Measurements from ENCODE around the gene CTDSP1.
A peak's percentile ranks its signal among the peaks of the same experiment; 100 is the strongest.

The CTDSP1 gene

GRCh38 chr2:218402911-218403411 is 3.3 kb downstream of the CTDSP1 start:
- peaks cover 32% of the 10 kb centered on the region for H3K36me3 ChIP-seq (ENCODE audit: insufficient read depth, low read length)
- H3K9ac ChIP-seq (ENCODE audit: low read depth, low read length): no peak overlapping the region
- H3K27me3 ChIP-seq (ENCODE audit: control insufficient read depth, insufficient read depth, low read length): no peaks in the 10 kb centered on the region
- H3K4me1 ChIP-seq (ENCODE audit: control insufficient read depth, insufficient read depth, low read length): peaks cover 52% of the 10 kb centered on the region
- H3K4me2 ChIP-seq (ENCODE audit: low read length): no peak overlapping the region
- H3K4me3 ChIP-seq (ENCODE audit: low read length): no peak overlapping the region
- H3K9me3 ChIP-seq (replicated peaks; ENCODE audit: low read length): no peaks in the 10 kb centered on the region

- no peak overlapping the region for H3K4me2 ChIP-seq (ENCODE audit: low read length)
- peaks cover 47% of the 10 kb centered on the region for H3K4me1 ChIP-seq (ENCODE audit: control insufficient read depth, insufficient read depth, low read length)
- no peak overlapping the region for H3K4me3 ChIP-seq (ENCODE audit: low read length)
- no peak overlapping the region for H3K9ac ChIP-seq (ENCODE audit: low read depth, low read length)
- H3K36me3 ChIP-seq (ENCODE audit: insufficient read depth, low read length): peaks cover 32% of the 10 kb centered on the region
- no peaks in the 10 kb centered on the region for H3K27me3 ChIP-seq (ENCODE audit: control insufficient read depth, insufficient read depth, low read length)
- H3K9me3 ChIP-seq (replicated peaks; ENCODE audit: low read length): no peaks in the 10 kb centered on the region
These were observed 4.1 kb downstream of the CTDSP1 start for GRCh38 chr2:218403810-218404209.

GRCh38 chr2:218404351-218405085 is 4.8 kb downstream of the CTDSP1 start:
- Histone ChIP-seq H3K36me3 (ENCODE audit: insufficient read depth, low read length) (peaks cover 32% of the 10 kb centered on the region), H3K4me1 (ENCODE audit: control insufficient read depth, insufficient read depth, low read length) (peaks cover 41% of the 10 kb centered on the region), H3K4me2 (ENCODE audit: low read length) (no peak overlapping the region), H3K9me3 (replicated peaks; ENCODE audit: low read length) (no peaks in the 10 kb centered on the region), H3K27me3 (ENCODE audit: control insufficient read depth, insufficient read depth, low read length) (no peaks in the 10 kb centered on the region), H3K4me3 (ENCODE audit: low read length) (no peak overlapping the region), H3K9ac (ENCODE audit: low read depth, low read length) (no peak overlapping the region)

- H3K4me3 ChIP-seq (ENCODE audit: low read length): peak overlapping the region; percentile 3
- H3K4me1 ChIP-seq (ENCODE audit: control insufficient read depth, insufficient read depth, low read length): peaks cover 41% of the 10 kb centered on the region
- peak overlapping the region; percentile 61 for H3K4me2 ChIP-seq (ENCODE audit: low read length)
- H3K27me3 ChIP-seq (ENCODE audit: control insufficient read depth, insufficient read depth, low read length): no peaks in the 10 kb centered on the region
- no peaks in the 10 kb centered on the region for H3K9me3 ChIP-seq (replicated peaks; ENCODE audit: low read length)
- peak overlapping the region; percentile 21 for H3K9ac ChIP-seq (ENCODE audit: low read depth, low read length)
- peaks cover 32% of the 10 kb centered on the region for H3K36me3 ChIP-seq (ENCODE audit: insufficient read depth, low read length)
These were observed 5.5 kb downstream of the CTDSP1 start for GRCh38 chr2:218405086-218405745.

- peak overlapping the region; percentile 21 for H3K9ac ChIP-seq (ENCODE audit: low read depth, low read length)
- H3K4me1 ChIP-seq (ENCODE audit: control insufficient read depth, insufficient read depth, low read length): peaks cover 41% of the 10 kb centered on the region
- peaks cover 32% of the 10 kb centered on the region for H3K36me3 ChIP-seq (ENCODE audit: insufficient read depth, low read length)
- H3K4me3 ChIP-seq (ENCODE audit: low read length): peak overlapping the region; percentile 3
- no peaks in the 10 kb centered on the region for H3K27me3 ChIP-seq (ENCODE audit: control insufficient read depth, insufficient read depth, low read length)
- H3K4me2 ChIP-seq (ENCODE audit: low read length): peak overlapping the region; percentile 61
- no peaks in the 10 kb centered on the region for H3K9me3 ChIP-seq (replicated peaks; ENCODE audit: low read length)
These were observed 6.1 kb downstream of the CTDSP1 start for GRCh38 chr2:218405746-218406208.

GRCh38 chr2:218406209-218406948 is 6.7 kb downstream of the CTDSP1 start:
- H3K4me3 ChIP-seq (ENCODE audit: low read length): peak overlapping the region; percentile 72
- peaks cover 32% of the 10 kb centered on the region for H3K36me3 ChIP-seq (ENCODE audit: insufficient read depth, low read length)
- H3K4me1 ChIP-seq (ENCODE audit: control insufficient read depth, insufficient read depth, low read length): peaks cover 38% of the 10 kb centered on the region
- no peaks in the 10 kb centered on the region for H3K9me3 ChIP-seq (replicated peaks; ENCODE audit: low read length)
- H3K9ac ChIP-seq (ENCODE audit: low read depth, low read length): peak overlapping the region; percentile 79
- H3K4me2 ChIP-seq (ENCODE audit: low read length): peak overlapping the region; percentile 98
- no peaks in the 10 kb centered on the region for H3K27me3 ChIP-seq (ENCODE audit: control insufficient read depth, insufficient read depth, low read length)

GRCh38 chr2:218406949-218407618 is 7.4 kb downstream of the CTDSP1 start:
- peak overlapping the region; percentile 79 for H3K9ac ChIP-seq (ENCODE audit: low read depth, low read length)
- no peaks in the 10 kb centered on the region for H3K9me3 ChIP-seq (replicated peaks; ENCODE audit: low read length)

GRCh38 chr2:218407717-218408116 is 8.0 kb downstream of the CTDSP1 start:
- Histone ChIP-seq H3K4me2 (ENCODE audit: low read length) (no peak overlapping the region), H3K4me1 (ENCODE audit: control insufficient read depth, insufficient read depth, low read length) (peaks cover 26% of the 10 kb centered on the region), H3K4me3 (ENCODE audit: low read length) (no peak overlapping the region), H3K36me3 (ENCODE audit: insufficient read depth, low read length) (peaks cover 19% of the 10 kb centered on the region), H3K9ac (ENCODE audit: low read depth, low read length) (no peak overlapping the region), H3K27me3 (ENCODE audit: control insufficient read depth, insufficient read depth, low read length) (no peaks in the 10 kb centered on the region), H3K9me3 (replicated peaks; ENCODE audit: low read length) (no peaks in the 10 kb centered on the region)

More at GRCh38 chr2:218406949-218407618, 7.4 kb downstream of the CTDSP1 start:
- Histone ChIP-seq H3K36me3 (ENCODE audit: insufficient read depth, low read length) (peaks cover 25% of the 10 kb centered on the region), H3K4me2 (ENCODE audit: low read length) (peak overlapping the region; percentile 98), H3K27me3 (ENCODE audit: control insufficient read depth, insufficient read depth, low read length) (no peaks in the 10 kb centered on the region), H3K4me3 (ENCODE audit: low read length) (peak overlapping the region; percentile 72), H3K4me1 (ENCODE audit: control insufficient read depth, insufficient read depth, low read length) (peaks cover 31% of the 10 kb centered on the region)

- H3K4me3 ChIP-seq (ENCODE audit: low read length): no peak overlapping the region
- no peaks in the 10 kb centered on the region for H3K9me3 ChIP-seq (replicated peaks; ENCODE audit: low read length)
- peaks cover 20% of the 10 kb centered on the region for H3K27me3 ChIP-seq (ENCODE audit: control insufficient read depth, insufficient read depth, low read length)
- no peak overlapping the region for H3K4me2 ChIP-seq (ENCODE audit: low read length)
- H3K9ac ChIP-seq (ENCODE audit: low read depth, low read length): no peak overlapping the region
- H3K36me3 ChIP-seq (ENCODE audit: insufficient read depth, low read length): no peaks in the 10 kb centered on the region
- no peaks in the 10 kb centered on the region for H3K4me1 ChIP-seq (ENCODE audit: control insufficient read depth, insufficient read depth, low read length)
These were observed 18.7 kb downstream of the CTDSP1 start for GRCh38 chr2:218418321-218418716.

GRCh38 chr2:218418717-218419458 is 19.2 kb downstream of the CTDSP1 start, which contains the start of gene VIL1:
VIL1 (plus strand) TSS chr2:218419123; CDS start chr2:218423779, 4,656 bp downstream.
- H3K27me3 ChIP-seq (ENCODE audit: control insufficient read depth, insufficient read depth, low read length): peaks cover 20% of the 10 kb centered on the region
- no peaks in the 10 kb centered on the region for H3K36me3 ChIP-seq (ENCODE audit: insufficient read depth, low read length)
- H3K4me3 ChIP-seq (ENCODE audit: low read length): no peak within 1 kb of the TSS
- no peaks in the 10 kb centered on the region for H3K4me1 ChIP-seq (ENCODE audit: control insufficient read depth, insufficient read depth, low read length)
- H3K9ac ChIP-seq (ENCODE audit: low read depth, low read length): no peak within 1 kb of the TSS
- H3K4me2 ChIP-seq (ENCODE audit: low read length): no peak within 1 kb of the TSS
- H3K9me3 ChIP-seq (replicated peaks; ENCODE audit: low read length): no peaks in the 10 kb centered on the region

Measured in skeletal muscle satellite cell (primary cell).